Measurements from ENCODE around the gene BSCL2.
"Not testable (repeated sequence)": the region's sequence is repeated elsewhere in the genome, so short reads cannot be mapped to it uniquely, and the experiment has no call there.

The BSCL2 gene

GRCh38 chr11:62687508-62688396, 19.5 kb downstream of the BSCL2 start:
- no peak for DNase-seq (ENCODE audit: low spot score)

- no peak for DNase-seq (ENCODE audit: low spot score)
Observed at GRCh38 chr11:62682518-62682917, 24.7 kb downstream of the BSCL2 start.

GRCh38 chr11:62680825-62681240, 26.4 kb downstream of the BSCL2 start:
- peak; percentile 81 for DNase-seq (ENCODE audit: low spot score)

DNA sequence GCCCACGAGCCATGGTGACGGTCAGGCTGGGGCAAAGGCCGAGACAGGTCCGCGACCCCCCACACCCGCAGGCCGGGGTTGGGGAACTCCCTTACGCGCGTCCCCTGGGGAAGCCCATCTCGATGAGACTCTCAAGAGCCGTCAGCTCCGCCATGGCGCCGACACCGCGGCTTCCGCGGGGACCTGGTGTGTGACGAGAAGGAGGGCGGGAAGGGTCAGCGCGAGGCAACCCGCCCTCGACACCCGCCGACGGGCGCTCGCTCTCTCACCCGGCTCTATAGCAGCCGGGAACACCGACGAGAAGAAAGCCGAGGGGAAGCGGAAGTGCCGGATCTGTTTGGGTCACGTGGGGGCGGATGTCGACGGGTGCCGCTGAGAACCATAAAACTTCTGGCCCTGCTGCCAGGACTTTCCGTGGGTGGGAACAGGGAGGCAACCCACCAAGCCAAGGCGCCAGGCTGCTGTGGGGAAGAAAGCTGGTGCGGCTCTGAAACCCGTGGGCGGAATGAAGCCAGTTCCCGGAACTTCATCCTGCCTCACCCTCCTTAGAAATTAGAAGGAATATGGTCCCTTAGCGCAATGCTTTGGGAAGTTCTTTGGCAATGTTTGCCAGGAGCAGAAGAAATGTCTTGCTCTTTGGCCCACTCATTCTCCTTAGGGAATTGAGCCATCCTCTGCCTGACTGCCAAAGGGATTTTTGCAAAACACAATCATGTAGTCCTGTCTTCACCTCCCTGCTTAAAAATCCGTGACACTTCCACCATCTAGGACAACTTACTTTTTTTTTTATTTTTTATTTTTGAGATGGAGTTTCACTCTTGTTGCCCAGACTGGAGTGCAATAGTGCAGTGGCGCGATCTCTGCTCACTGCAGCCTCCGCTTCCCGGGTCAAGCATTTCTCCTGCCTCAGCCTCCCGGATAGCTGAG, 28.2 kb downstream of the BSCL2 start, which contains the start of gene UBXN1:
Gene UBXN1 (minus strand): TSS at position 304 of the 927 bp plus-strand sequence. CDS start 150 bp downstream, at position 154.
- peak; percentile 91 for DNase-seq (ENCODE audit: low spot score)

DNA sequence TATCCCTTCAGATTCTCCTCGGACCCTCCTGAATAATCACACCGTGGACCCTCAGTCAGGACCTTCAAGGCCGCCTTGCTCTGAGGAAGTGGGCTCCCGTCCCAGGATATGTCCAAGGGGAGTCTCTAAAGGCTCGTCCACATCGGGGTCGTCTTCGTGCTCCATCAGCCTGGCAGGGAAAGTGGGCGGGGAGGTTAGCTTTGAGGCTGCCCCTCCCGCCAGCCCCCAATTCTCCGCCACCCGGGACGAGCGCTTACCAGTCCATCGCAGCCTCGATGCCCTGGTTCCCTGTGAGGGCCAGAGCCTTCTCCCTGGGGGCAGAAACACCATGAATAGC, 28.8 kb downstream of the BSCL2 start:
- no peak for DNase-seq (ENCODE audit: low spot score)

- no peak for DNase-seq (ENCODE audit: low spot score)
Observed at GRCh38 chr11:62677714-62678113, 29.5 kb downstream of the BSCL2 start.

- DNase-seq (ENCODE audit: low spot score) = no peak
Observed at GRCh38 chr11:62677156-62677555, 30.1 kb downstream of the BSCL2 start.

DNA sequence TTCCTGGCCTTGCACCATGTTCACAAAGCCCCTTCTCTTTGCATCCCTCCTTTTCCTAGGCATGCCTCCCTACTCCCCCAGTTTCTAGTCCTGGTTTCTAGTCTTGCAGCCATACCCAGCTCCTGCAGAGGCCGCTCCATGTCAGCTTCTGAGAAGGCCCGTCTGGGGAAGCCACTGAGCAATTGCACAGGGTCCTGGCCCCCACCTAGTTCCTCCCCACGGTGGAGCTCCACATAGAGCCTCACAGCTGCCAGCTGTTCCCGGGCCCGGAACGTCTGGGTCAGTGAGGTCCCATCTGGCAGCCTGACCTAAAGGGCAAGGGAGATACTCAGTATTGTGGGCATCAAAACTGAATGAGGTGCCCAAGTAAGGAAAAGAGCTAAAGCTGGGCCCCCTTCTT, 30.5 kb downstream of the BSCL2 start:
- no peak for DNase-seq (ENCODE audit: low spot score)

- DNase-seq (ENCODE audit: low spot score) = not testable (repeated sequence)
Observed at GRCh38 chr11:62675415-62675814, 31.8 kb downstream of the BSCL2 start.

DNA sequence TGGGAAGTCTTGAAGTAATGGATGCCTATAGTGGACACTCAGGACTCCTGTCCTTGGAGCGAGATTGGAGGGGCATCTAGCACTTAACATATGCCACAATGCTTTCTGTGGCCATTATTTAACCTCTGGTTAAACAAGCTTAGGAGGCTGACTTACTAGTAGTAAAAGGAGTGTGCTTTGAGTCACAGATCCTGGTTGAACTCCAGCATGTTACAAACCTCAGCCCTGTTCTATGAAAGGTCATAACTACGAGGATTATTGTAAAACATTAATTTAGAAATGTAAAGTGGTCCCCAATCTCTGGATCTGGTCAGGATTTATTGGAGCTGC, 34.1 kb downstream of the BSCL2 start:
- DNase-seq (ENCODE audit: low spot score) = no peak

- DNase-seq (ENCODE audit: low spot score) = peak; percentile 69
Observed at GRCh38 chr11:62671608-62672389, 35.4 kb downstream of the BSCL2 start, which contains the start of the genes LBHD1 and UQCC3. Gene LBHD1 (minus strand): TSS chr11:62672267. CDS start chr11:62670031, 2,236 bp downstream. Gene UQCC3 (plus strand): TSS chr11:62671673. CDS start chr11:62671746, 73 bp downstream.

- peak; percentile 35 for DNase-seq (ENCODE audit: low spot score)
Observed at GRCh38 chr11:62671236-62671607, 36.0 kb downstream of the BSCL2 start.

GRCh38 chr11:62669420-62670161, 37.6 kb downstream of the BSCL2 start:
- no peak for DNase-seq (ENCODE audit: low spot score)

DNA sequence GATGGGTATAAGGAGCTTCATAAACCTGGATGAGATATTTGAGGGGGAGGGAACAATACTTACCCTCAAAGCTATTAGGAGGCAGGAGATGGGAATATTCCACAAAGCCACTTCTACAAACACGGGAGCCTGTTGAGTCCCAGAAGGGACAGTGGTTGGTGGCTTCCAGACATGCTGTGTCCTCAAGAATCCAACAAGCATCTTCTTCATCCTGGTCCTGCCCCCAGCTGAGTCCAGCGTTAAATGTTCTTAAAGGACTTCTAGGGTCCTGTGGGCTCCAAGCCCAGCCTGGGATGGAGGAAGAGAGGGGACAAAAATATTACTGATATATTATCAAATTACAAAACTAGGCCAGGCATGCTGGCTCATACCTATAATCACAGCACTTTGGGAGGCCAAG, 39.8 kb downstream of the BSCL2 start:
- no peak for DNase-seq (ENCODE audit: low spot score)

DNA sequence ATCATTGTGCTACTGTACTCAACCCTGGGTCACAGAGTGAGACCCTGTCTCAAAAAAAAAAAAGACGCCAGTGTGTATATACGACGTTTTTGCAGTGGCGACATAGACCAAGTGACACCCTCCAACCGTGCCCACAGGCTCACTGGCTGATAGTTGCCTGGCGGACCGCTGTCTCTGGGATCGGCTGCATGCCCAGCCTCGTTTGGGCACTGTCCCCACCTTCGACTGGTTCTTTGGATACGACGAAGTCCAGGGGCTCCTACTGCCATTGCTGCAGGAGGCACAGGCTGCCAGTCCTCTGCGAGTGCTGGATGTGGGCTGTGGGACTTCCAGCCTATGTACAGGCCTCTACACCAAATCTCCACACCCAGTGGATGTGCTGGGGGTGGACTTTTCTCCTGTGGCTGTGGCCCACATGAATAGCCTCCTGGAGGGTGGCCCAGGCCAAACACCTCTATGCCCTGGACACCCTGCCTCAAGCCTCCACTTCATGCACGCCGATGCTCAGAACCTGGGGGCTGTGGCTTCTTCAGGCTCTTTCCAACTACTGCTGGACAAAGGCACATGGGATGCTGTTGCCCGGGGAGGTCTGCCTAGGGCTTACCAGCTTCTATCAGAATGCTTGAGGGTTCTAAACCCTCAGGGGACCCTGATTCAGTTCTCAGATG, 40.8 kb downstream of the BSCL2 start:
- DNase-seq (ENCODE audit: low spot score) = no peak

- peak; percentile 41 for DNase-seq (ENCODE audit: low spot score)
Observed at GRCh38 chr11:62665599-62666258, 41.5 kb downstream of the BSCL2 start.

- peak; percentile 98 for DNase-seq (ENCODE audit: low spot score)
Observed at GRCh38 chr11:62665075-62665598, 42.1 kb downstream of the BSCL2 start, which contains the start of the genes C11orf98 and CSKMT. Gene C11orf98 (minus strand): TSS chr11:62665210. CDS start chr11:62665169, 41 bp downstream. Gene CSKMT (plus strand): TSS chr11:62665312. CDS start chr11:62665880, 568 bp downstream.

- no peak for DNase-seq (ENCODE audit: low spot score)
Observed at GRCh38 chr11:62664405-62665074, 42.7 kb downstream of the BSCL2 start.
